GM19351 (cell line): ENCODE data around the gene LCE2C.
"Not testable (repeated sequence)": the region's sequence is repeated elsewhere in the genome, so short reads cannot be mapped to it uniquely, and the experiment has no call there.

Source experiments
- ATAC-seq: cut with Tn5 transposase; IDR thresholded peaks from one replicate; pipeline ENCODE4 v1.9.1; 2021; ENCODE audit warnings: mild to moderate bottlenecking, moderate library complexity; ENCODE audit not compliant: unreplicated experiment

Gene LCE2C

DNA sequence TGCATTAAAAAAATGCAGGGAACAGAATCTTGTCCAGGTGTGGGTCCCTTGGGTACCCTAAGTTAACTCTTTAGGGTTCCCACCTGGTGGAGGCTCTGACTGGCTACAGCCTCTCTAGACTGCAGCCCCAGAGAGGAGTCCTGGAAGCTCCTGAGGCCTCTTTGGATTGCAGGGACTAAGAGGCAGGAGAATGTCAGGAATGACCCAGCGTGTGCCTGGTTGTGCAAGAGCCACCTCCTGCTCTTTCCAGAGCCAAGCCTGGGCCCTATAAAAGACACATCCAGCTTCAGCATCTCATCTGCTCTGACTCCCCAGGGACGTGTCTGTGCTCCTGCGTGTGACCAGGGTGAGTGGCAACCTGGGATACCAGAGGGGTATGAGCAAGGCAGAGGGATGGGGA, at the start of gene LCE2C:
Gene LCE2C, plus strand, starts transcription at position 297 of the 400 bp plus-strand sequence. CDS start 737 bp downstream, outside the sequence.
- not testable (repeated sequence) for ATAC-seq

DNA sequence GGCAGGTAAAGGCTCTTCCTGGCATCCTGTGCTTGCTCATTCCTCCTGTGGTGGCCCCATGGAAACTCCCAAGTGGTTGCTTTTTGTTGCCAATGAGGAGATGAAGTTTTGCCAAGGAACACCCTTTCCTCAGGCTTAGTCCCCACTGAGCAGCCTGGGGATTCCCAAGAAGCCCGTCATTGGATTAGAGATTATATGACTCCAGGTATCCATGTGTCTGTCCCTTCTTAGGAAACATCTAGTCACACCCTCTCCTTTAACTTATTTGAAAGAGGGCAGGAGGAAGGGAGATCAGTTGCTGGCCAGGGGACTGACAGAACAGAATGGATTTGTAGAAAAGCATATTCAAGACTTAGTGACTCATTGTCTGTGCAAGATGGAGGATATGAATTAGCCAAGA, 48.3 kb upstream of the LCE2C start:
- ATAC-seq: no peak

DNA sequence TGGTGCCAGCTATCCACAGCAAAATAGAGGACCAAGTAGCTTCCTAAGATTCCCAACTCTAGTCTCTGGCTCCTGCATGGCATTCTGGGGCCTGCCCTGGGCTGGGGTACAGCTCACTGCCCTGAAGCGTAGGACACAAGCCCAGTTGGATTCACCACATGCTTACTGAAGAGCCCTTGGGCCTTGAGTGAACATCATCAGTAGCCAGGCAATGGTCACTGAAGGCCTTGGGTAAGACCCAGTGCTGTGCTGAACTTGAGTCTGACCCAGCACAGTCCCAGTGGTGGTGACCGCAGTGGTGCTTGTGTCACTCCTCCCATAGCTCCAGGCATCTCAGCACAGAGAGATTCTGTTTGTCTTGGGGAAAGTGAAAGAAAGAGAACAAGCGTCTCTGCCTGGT, 44.5 kb upstream of the LCE2C start:
- no peak for ATAC-seq

DNA sequence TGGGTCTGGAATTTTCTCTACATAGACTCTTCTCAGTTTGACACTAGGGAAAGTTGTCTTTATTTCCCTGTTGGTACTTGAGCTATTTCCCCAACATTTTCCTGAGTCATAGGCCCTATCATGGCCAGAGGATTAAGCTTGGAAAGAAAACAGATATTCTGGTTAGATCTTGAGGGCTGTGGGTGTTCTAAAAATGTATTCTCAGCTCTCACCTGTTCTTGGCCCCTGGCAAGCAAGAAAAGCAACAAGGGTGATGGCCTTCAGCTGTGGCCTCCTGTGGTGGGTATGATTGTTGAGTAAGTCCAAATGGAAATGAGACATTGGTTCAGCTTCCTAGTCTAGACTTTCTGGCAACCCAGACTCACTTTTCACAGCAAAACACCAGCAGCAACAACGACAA, 34.7 kb upstream of the LCE2C start:
- no peak for ATAC-seq

- no peak for ATAC-seq
These were observed 31.1 kb upstream of the LCE2C start for GRCh38 chr1:152643945-152644344.

- no peak for ATAC-seq
These were observed 29.9 kb upstream of the LCE2C start for GRCh38 chr1:152645146-152645545.

- no peak for ATAC-seq
These were observed 28.4 kb upstream of the LCE2C start for GRCh38 chr1:152646656-152647055.

DNA sequence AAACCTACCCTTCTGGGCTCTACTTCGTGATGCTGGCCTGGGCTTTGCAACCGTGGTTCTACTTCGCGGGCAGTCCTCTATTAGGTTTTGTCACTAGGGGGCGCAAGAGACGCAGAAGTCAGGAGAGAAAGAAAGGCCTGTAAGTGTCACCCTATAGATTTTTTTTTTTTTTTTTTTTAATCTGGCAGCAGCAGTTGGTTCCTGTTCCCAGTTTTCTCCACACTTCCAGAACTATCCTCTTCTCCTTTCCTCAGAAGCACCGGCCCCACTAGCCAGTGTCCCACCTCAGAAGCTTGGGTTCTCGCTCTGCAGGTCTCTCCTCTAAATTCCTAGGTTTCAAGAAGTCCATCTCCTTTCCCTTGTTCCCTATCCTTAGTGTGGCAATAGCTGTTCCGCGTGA, 21.0 kb upstream of the LCE2C start:
- ATAC-seq: no peak

GRCh38 chr1:152656459-152656858, 18.6 kb upstream of the LCE2C start:
- ATAC-seq: no peak

GRCh38 chr1:152657677-152658076, 17.4 kb upstream of the LCE2C start:
- ATAC-seq: no peak

GRCh38 chr1:152658649-152659048, 16.4 kb upstream of the LCE2C start:
- no peak for ATAC-seq

GRCh38 chr1:152663098-152663497, 12.0 kb upstream of the LCE2C start, which contains the start of gene LCE2D:
LCE2D (plus strand) TSS chr1:152663380; CDS start chr1:152664106, 726 bp downstream.
- no peak for ATAC-seq

GRCh38 chr1:152666171-152666570, 8.9 kb upstream of the LCE2C start:
- ATAC-seq: not testable (repeated sequence)

- no peak for ATAC-seq
These were observed 7.4 kb upstream of the LCE2C start for GRCh38 chr1:152667648-152668047.

DNA sequence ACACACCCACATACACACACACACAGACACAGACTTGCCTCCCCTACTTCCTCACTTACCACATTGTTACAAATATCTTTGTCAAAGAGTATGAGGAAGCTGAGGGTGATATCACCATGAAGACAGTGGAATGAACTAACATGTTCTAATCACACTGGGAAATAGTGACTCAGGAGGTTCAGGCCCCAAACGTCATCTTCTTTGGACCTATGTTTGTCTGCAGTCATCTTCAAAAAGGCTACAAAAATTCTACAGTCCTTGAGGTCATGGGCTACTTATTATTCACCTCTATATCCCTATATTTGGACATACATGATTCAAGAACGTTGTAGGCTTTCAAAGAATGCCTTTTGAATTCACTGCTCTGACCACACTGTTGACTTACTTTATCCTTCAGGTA, 2.1 kb upstream of the LCE2C start:
- ATAC-seq: no peak

DNA sequence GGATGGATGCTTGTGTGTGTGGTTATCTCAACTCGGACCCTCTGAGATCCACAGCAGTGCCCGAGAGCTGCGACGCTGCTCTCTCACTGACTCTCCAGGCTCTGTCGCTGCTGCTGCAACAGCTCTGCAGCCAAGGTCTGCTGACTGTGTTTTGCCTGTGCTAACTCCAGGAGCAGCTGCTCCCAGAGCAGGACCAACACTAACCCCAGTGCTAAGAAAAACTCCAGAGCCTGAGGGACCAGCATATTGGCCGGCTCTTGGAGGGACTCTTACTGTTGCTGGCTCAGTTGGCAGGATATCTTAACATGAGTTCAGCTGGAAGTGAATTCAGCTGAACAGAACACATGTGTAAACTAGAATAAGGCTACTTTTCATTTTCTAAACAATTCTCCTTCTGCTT, 4.4 kb downstream of the LCE2C start:
- ATAC-seq: no peak

DNA sequence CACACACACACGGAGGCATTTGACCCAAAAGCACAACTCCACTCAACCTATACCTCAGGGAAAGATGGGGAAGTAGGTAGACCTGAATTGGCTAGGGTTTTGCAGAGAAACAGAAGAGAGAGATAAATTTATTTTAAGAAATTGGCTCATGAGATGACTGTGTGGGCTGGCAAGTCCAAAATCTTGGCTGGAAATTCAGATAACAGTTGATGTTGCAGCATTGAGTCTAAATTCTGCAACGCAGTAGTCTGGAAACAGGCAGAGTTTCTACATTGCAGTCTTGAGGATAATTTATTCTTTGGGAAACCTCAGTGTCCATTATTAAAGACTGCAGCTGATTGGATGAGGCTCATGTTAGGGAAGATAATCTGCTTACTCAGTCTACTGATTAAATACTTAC, 6.5 kb downstream of the LCE2C start:
- no peak for ATAC-seq

GRCh38 chr1:152683846-152684245, 8.8 kb downstream of the LCE2C start:
- no peak for ATAC-seq

DNA sequence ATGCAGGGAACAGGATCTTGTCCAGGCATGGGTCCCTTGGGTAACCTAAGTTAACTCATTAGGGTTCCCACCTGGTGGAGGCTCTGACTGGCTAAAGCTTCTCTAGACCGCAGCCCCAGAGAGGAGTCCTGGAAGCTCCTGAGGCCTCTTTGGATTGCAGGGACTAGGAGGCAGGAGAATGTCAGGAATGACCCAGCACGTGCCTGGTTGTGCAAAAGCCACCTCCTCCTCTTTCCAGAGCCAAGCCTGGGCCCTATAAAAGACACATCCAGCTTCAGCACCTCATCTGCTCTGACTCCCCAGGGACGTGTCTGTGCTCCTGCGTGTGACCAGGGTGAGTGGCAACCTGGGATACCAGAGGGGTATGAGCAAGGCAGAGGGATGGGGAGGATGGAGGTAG, 10.7 kb downstream of the LCE2C start, which contains the start of gene LCE2B:
Gene LCE2B, plus strand, starts transcription at position 301 of the 400 bp plus-strand sequence. CDS start 721 bp downstream, outside the sequence.
- ATAC-seq: not testable (repeated sequence)

DNA sequence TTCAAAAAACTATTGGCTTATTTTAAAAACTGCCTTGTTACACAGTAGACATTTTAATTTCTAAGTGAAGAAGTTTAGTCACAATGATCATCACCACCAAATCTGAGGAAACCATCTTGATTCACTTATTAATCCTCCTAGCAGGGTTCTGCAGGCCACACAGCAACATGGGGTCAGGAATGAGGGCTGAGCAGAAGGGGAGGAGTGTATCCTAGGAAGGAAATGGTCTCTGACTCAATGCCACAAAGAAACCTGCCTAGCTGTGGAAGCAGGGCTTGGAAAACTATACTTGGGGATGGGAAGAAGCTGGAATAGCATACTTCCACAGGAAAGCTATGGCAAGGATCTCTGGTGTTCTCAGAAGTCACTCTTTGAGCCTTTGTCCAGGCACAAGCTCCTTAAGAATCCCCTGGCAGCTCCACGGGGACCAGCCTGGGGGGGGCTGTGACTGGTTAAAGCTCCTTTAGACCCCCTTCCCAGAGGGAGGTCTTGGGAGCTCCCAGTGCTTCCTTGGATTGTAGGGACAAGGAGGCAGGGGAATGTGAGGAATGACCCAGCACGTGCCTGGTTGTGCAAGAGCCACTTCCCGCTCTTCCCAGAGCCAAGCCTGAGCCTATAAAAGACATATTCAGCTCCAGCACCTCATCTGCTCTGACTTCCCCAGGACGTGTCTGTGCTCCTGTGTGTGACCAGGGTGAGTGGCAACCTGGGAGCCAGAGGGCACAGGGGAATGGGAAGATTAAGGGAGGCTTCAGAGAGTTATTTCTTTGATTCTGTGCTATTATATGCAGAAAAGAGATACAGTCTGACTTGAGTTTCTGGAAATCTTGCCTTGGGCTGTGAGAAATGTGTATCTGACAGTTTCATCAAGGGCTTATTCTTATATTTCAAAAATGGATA, 22.9 kb downstream of the LCE2C start, which contains the start of gene LCE2A:
Gene LCE2A, plus strand, starts transcription at position 645 of the 900 bp plus-strand sequence. CDS start 557 bp downstream, outside the sequence.
- ATAC-seq: no peak

DNA sequence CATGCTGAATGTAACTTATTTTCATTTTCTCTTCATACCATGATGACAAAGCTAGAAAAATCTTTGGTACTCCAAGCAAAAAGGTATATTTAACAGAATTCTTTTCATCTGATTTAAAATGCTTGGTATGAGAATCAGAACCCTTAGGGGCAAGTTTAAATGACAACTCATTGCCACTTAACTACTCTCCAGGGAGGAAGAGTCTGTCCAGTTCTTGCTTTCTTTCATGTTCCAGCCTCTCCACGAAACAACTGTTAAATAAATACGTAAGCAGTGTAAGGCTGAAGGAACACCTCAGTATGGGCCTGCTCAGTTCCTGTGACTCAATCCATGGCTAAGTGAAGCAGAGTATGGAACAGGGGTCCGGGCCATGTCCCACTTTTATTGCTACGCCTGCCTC, 24.7 kb downstream of the LCE2C start:
- ATAC-seq: no peak

DNA sequence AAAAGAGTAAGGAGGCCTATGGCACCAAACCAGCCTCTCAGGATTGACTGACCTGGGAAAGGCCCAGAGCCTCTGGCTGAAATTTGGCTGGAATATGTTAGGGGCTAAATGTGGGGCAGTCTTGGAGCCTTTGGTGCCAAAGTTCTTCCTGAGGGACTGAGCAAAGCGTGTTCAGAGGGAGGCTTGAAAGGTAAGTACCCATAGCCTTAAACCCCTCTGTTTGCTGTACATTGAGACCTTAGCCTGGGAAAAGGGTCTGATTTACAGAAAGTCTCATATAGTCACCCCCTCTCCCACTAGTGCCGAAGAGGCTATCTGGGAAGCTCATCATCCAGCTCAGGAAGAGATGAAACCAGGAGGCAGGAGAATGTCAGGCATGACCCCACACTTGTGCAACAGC, 32.8 kb downstream of the LCE2C start, which contains the start of gene LCE4A:
Gene LCE4A, plus strand, starts transcription at position 301 of the 400 bp plus-strand sequence. CDS start 916 bp downstream, outside the sequence.
- ATAC-seq: no peak
